HG02759 (cell line): Measurements from ENCODE around the gene FOSL2.

Source experiments
- ATAC-seq: cut with Tn5 transposase; IDR thresholded peaks from one replicate; pipeline ENCODE4 v1.9.1; 2021; ENCODE audit warnings: mild to moderate bottlenecking, moderate library complexity; ENCODE audit not compliant: unreplicated experiment

FOSL2 gene

DNA sequence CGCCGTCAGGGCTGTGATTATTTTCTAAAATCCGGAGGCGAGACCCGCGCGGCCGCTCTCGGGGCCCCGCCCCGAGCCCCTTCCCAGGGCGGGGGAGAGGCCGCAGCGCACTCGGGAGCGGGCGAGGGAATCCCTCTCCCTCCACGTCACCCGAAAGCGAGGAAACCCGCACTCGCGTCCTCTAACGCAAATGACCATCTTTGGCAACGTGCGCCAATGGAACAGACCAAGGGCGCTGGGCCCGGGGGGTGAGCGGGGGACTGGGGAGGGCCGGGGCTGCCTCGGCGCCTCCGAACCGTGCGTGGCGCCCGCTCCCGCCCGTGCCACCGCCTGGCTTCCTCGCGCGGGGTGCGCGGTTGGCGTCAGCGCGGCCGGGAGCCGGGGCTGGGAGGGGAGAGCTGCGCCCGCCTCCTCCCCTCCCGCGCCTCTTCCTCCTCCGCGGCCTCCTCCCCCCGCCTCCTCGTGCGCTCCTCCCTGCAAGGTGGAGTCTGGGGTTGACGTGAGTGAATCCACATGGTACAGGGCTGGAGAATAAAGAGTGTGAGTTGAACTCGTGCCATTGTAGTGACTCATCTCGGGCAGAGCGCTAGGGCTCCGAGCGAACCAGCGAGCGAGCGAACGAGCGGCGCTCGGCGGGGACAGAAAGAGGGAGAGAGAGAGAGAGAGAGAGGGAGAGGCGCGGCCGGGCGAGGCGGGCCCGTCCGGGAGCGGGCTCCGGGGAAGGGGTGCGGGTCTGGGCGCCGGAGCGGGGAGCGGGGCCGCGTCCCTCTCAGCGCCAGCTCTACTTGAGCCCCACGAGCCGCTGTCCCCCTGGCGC lies at the start of gene FOSL2:
TSS of gene FOSL2 (plus strand) at position 562 of the 817 bp plus-strand sequence. CDS start 863 bp downstream, outside the sequence.
- ATAC-seq = peak; percentile 78

DNA sequence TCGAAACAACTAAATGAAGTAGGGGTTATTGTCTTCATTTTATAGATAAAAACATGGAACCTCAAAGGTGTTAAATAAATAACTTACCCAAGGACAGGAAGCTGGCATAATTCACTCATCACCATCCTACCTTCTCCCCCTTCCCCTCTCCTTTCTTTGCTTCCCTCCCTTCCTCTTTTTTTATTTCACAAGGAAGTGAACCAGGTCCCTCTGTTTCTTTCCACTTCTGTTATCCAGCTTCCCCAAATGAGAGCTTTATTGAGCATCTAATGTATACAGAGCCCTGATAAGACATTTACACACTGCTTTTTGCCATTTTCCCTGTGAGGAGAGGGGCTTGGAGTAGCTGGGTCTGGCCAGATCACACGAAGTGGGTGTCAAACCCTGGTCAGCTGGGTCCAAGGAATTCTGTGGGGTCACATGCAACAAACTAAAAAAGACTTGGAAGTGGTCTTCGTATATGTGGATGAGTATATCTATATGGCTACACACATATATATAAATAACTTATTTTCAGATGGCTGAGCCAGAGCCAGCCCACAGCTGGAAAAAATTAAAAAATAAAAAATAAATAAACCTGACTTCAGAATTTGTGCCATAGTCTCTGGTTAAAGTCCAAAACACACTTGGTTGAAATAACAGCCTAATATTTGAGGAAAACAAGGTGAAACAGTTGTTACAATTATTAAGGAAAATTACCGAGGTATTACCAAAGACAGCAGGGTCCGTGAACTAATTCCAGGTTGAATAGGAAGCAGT lies 49.3 kb upstream of the FOSL2 start:
- no peak for ATAC-seq

- ATAC-seq = no peak
Observed at GRCh38 chr2:28343971-28344715, 48.5 kb upstream of the FOSL2 start.

GRCh38 chr2:28344756-28345373 lies 47.8 kb upstream of the FOSL2 start:
- no peak for ATAC-seq

DNA sequence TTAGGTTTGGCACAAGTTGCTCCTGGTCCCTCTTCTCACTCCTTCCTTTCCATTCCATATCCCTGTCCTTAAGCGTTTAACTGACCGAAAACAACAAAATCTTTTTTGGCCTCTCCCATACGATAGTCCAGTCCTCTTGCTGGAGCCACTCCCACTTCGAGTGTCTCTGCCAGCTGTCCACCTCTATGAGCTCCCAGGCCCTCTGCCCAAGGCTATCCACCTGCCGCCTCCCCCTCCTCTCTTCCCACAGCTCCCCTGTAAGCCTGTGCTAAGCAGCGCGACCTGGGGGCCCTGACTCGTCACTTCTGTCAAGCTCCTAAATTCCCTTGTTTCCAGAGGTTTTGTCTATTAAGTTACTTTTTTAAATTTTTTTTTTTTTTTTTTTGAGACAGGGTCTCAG lies 47.0 kb upstream of the FOSL2 start:
- no peak for ATAC-seq

- ATAC-seq = no peak
Observed at GRCh38 chr2:28346587-28346986, 46.1 kb upstream of the FOSL2 start.

- no peak for ATAC-seq
Observed at GRCh38 chr2:28347193-28347592, 45.5 kb upstream of the FOSL2 start.

DNA sequence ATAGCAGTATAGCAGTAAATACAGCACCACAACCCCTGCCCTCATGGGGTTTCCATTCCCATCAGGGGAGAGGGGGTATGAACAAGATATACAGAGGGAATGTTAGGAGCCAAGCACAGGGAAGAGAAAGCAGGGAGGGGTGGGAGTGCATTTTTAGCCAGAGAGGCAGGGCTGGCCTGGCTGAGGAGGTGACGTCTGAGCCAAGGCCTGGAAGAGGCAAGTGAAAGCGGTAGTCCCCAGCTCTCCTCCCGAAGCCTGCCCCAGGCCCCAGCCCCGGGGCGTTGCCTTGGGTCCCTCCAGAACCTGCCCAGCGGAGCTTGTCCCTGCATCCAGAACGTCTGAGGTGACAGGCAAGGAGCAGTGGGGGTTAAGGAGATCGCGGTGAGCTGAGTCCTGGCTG lies 45.1 kb upstream of the FOSL2 start:
- no peak for ATAC-seq

DNA sequence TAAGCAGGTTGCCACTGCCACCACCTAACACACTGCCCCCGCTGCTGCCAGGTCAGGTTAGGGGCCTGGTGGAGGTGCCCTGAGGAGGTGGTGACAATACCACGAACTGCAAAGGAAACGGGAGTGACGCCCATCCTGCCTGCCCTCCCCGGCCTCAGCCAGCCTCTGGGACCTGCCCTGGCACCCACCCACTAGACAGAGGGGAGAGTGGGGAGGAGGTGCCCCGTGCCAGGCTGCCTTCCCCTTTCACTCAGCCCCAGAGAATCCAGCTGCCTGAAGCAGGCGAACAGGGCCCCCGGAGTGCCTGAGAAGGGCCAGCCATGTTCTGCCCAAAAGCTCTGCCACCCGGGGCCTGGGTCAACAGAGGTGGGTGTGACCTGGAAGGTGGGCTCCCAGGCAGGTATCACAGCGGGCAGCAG lies 44.5 kb upstream of the FOSL2 start:
- ATAC-seq = no peak

DNA sequence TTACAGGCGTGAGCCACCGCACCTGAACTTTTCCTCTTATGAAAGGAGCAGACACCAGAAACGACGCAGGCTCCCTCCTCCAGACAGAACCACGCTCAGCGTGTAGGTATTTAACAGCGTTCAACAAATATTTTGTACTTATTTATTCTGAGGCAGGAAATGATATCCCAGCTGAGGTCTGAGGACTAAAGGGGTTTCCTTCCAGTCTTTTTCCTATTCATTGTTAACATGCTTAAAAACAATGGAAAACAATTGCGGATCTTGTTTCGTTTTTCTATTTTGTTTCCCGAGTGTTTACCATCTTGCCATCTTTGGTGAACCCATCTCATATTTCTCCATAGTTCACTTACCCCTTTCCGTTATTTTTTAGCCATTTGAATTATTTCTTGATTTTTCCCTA lies 43.7 kb upstream of the FOSL2 start:
- no peak for ATAC-seq

GRCh38 chr2:28349546-28350165 lies 43.0 kb upstream of the FOSL2 start:
- ATAC-seq = no peak

- no peak for ATAC-seq
Observed at GRCh38 chr2:28350196-28350595, 42.5 kb upstream of the FOSL2 start.

DNA sequence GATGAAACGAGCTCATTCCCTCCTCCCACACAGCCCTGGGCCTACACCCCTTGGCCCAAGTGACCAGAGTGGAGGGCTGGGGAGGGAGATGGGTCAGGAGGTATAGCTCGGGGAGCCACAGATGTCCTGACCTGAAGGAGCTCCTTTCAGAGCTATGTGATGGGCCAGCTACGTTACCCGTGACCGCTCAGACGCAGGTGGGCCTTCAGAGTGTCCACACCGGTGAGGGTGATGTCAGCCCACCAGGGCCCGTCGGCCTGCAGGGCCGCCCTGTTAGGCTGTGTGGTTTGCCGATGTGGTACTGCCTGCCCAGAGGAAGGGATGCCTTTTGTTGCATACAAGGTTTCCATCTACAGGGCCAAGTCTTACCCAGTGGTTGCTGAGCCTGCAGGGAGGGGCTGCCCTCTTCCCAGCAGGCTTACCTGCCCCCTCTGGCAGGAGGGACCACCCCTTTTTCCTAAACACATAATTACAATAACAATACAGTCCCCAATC lies 41.8 kb upstream of the FOSL2 start:
- ATAC-seq = no peak

- no peak for ATAC-seq
Observed at GRCh38 chr2:28351621-28352020, 41.0 kb upstream of the FOSL2 start.

GRCh38 chr2:28352104-28352503 lies 40.6 kb upstream of the FOSL2 start:
- no peak for ATAC-seq

GRCh38 chr2:28352610-28353195 lies 40.0 kb upstream of the FOSL2 start:
- ATAC-seq = no peak

DNA sequence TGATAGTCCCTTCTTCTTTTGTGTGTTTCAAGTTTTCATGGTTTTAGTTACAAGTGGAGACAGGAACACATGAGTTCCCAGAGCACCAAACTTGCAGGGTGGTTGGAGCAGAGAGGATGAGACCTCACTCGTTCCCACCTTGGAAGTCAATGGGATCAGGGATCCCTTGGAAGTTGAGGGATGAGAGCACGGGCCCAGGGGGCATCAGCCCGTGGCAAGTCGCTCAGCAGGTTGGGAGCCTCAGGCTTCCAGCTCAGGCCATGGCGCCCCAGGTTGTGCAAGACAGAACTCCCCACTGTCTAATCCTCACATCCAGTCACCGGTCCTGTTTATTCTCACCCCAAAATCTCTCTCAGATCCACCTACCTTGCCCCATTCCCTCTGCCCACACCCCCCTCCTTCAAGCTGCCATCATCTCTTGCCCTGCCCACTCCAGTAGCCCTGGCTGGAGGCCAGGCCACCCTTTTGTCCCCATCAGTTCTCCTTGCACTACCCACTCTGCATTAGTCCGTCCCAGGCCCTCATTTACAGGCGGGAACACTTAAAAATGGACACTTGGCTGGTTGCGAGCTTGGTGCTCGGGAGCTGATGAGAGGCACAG lies 37.6 kb upstream of the FOSL2 start:
- no peak for ATAC-seq

GRCh38 chr2:28355521-28356094 lies 37.0 kb upstream of the FOSL2 start:
- ATAC-seq = no peak
